HG03135 (cell line): ENCODE measurements around the gene RPS14.
"Not testable (repeated sequence)": the region's sequence is repeated elsewhere in the genome, so short reads cannot be mapped to it uniquely, and the experiment has no call there.

ENCODE experiments used
- ATAC-seq: cut with Tn5 transposase; IDR thresholded peaks from one replicate; pipeline ENCODE4 v1.9.1; 2021; ENCODE audit warnings: mild to moderate bottlenecking, moderate library complexity; ENCODE audit not compliant: unreplicated experiment

The RPS14 gene

DNA sequence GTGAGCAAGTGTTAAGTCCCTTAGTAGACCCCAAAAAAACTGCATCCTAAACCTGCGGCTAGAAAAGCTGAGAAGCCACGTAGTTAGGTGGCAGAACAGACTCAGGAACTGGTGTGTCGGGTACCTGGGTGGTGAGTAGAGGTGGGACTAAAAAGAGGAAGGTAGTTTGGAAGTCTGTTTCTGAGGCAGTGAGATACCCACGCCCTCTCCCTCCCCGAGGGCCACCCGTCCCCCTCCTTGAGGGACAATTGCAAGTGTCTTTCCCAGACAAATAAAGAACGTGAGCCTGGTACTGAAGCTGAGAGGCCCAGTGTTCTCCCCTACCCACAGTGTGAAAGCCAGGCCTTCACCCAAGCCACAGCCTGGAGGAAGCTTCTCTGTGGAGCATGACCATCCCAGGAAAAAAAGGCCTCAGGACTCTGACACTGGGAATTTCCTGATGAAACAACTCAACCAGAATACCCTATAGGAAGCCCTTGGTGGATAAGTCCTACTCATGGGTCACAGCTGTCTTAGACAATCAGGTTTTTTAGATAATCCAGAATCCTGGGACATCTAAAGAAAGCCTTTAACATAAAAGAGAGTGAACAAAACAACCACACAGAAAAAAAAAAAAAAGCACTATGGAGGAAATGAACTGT is 29.8 kb downstream of the RPS14 start:
- no peak for ATAC-seq

- not testable (repeated sequence) for ATAC-seq
Observed at GRCh38 chr5:150413902-150414790, 35.4 kb downstream of the RPS14 start.

GRCh38 chr5:150413176-150413901 is 36.2 kb downstream of the RPS14 start:
- no peak for ATAC-seq

DNA sequence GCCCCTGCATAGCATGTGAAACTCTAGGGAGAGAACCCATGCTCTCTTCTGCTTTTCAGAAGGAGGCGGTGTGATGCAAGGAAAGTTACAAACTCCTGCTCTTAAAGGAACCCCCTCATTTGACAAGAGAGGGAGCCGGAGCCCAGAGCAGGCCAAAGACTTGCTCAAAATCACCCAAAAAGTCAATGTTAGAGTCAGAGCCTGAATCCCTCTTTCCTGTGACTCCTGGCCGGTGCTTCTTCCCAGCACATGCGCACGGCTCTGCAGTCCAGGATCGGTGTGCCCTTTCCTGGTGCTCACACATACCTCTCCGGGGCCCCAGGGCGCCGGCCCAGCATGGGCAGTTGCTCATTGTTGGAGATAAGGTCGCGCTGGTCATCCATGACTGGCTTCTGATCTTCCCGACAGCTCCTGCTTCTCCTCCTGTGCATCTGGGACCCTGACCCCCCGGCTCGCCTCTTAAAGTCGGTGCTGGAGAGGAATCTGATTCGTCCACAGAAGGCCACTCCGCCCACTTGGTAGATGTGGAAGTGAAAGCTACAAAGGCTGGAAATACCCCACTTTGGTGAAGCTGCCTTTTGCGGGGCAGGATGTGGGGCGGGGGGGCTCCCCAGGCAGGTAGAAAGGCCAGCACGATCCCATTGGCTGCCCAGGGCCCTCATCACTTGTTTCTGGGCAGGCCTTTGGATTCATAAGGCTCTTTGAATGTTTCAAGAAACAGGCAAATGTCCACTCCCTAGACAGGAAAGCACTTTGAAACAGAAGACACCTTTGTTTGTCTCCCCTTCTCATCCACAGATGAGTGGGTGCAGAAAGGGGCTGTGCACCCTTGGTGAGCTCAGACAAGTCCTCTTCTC is 37.0 kb downstream of the RPS14 start, which contains the start of gene CD74:
Gene CD74, minus strand, starts transcription at position 592 of the 857 bp plus-strand sequence. Its CDS starts 161 bp downstream, at position 431.
- ATAC-seq, result peak; percentile 75

DNA sequence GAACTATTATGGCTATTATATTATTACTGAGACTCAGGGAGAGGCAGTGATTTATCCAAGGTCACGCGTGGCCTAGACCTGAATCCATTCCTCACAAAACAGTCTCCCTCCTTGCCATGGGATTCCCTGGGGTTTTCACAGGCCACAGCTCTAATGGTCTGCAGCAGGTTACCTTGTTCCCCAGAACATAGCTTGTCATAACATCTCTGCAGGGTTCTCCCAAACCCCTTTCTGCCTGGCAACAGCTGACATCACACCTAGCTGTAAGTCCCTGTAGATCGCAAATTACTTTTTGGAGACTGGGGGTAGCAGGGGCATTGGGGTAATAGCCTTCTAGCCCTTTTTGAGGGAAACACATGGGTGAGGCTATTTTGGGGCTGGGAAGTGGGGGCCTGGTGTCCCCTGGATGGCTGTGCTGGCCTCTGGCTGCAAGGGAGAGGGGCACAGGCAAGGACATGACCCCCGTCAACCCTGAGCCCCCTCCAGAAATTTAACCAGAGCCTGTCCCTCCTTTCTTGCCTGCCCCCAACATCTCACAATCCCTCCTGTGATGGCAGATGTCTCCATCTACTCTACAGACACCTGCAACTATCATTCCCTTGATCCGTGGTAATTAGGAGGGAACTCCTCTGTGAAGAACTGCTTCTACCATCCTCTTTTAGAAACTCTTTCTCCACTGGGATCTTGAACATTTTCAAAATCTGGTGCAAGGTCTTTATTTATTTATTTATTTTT is 38.1 kb downstream of the RPS14 start:
- ATAC-seq, result no peak

DNA sequence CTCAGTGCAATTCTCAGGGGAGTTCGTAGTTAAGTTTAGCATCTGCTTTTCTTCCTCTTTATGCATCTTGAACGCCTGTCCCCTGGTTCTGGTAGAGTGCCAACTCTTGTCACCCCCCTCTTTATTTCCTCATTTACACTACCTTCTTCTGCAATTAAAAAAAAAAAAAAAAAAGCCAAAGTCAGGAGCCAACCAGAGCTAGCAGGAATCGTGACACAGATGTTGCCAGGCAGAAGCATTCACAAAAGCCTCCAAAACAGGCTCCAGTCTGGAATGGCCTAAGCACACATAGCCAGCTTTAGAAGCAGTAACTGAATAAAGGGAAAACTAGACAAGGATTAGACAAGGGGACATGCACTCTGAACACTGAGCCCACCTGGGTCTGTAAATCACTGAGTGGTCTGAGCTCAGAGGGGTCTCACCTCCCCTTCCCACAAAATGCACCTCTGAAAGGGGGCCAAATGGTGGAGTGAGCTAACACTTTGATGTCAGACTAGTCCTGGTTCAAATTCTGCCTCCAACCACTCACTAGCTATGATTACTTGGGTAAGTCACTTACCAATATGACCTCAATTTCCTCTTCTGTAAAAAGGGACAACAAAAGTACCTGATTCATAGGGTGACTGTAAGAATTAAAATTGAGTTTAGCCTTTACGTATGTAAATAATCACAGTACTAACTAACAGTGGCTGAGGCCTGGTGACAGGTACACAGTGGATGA is 38.9 kb downstream of the RPS14 start:
- ATAC-seq, result no peak

DNA sequence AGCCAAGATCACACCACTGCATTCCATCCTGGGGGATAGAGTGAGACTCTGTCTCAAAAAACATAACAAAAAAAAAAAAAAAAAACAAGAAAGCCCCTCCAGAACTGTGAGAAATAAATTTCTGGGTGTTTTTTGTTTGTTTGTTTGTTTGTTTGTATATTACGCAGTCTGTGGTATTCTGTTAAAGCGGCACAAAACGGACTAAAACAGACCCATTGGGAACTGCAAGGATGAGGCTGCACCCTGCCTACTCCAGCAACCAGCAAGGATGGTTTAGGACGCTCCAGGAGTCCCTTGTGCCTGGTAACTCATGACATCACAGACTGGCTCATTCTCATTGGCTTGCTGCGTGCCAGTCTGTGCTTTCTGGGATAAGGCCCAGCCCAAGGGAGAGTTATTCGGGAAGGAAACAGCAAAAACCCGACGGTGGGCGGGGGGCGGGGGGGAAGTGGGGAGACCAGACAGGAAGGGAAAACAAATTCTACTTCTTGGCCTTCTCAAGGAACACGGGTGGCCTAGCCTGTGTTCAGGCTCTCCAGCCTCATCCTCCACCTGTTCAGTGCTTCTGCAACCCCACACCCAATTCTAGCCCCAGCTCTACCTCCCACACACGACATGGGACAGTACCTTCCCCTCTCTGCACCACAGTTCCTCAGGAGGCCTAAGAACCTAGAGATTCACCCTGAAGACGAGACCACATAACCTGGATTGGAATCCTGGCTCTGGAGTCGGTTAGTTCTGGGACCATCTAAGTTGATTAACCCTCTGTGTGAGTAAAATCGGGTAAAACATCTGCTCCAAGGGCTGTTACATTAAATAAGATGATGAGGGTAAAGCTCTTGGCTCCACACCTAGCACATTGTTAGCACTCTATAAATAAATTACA is 39.7 kb downstream of the RPS14 start:
- peak; percentile 28 for ATAC-seq

GRCh38 chr5:150408231-150408943 is 41.2 kb downstream of the RPS14 start:
- no peak for ATAC-seq

DNA sequence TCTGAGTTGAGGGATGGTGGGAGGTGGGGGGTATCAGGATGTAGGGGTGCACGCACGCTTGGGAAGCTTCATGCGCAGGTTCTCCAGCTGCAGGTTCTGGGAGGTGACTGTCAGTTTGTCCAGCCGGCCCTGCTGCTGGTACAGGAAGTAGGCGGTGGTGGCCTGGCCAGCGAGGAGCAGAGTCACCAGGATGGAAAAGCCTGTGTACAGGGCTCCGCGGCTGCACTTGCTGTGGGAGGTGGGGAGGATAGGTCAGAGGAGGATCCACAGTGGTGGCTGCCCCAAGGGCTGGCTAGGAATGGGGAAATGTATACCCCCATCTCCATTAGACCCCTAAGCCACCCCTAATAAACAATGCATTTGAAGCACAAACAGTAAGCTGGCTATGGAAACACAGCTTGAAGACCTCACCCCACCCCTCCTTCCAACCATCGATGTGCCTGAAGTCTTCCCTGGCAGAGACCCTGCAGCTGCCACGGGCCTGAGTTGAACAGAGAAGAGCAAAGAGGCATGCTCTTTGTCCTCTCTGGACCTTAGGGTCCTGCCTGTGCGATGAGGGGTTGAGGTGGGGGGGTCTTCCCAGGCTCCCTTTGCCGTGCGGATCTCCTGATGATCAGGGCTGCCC is 42.3 kb downstream of the RPS14 start:
- no peak for ATAC-seq

GRCh38 chr5:150406723-150407095 is 42.8 kb downstream of the RPS14 start:
- ATAC-seq, result no peak

DNA sequence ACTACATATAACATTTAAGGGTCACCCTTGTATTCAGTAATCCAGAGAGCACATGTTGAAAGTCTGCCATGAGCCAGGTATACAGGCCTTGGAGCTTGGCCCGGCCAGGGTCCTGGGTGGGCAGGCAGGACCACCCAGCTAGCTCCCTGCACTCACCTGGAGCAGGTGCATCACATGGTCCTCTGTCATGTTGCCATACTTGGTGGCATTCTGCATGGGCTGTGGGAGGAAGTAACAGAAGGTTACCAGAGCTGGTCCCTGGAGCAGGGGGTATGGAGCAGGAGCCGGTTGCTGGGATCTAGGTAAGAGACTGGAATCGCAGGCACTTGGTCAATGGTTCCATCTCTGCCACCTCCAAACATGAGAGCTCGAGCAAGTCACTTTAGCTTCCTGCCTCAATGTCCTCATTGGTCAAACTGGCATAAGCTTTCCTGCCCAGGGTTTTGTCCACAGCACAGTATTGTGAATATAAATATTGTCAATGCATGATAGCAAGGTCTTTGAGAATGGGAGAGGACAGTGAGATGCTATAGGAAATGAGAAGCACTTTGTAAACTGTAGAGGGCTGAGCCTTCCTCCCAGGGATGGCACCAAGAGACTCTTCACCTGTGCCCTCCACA is 43.3 kb downstream of the RPS14 start:
- no peak for ATAC-seq

- ATAC-seq, result no peak
Observed at GRCh38 chr5:150404941-150405816, 44.4 kb downstream of the RPS14 start.

- no peak for ATAC-seq
Observed at GRCh38 chr5:150404535-150404934, 45.0 kb downstream of the RPS14 start.

DNA sequence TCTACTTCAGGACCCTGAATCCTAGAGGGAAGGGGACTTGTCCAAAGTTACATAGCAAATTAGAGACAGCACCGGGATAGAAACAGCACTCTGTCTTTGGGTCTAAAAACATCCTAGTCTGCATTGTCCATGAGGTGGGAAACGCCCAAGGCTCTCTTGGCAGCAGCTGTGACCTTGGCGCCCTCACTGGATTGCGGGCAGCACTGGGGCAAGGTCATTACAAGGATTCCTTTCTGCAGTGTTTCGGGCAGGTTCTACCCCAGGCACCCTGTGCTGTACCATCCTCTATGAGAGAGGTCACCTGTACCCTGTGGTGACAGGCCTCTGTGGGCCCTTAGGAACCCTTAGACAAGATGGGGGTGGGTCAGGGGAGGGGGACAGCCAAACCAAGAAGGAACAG is 45.4 kb downstream of the RPS14 start:
- ATAC-seq, result no peak

DNA sequence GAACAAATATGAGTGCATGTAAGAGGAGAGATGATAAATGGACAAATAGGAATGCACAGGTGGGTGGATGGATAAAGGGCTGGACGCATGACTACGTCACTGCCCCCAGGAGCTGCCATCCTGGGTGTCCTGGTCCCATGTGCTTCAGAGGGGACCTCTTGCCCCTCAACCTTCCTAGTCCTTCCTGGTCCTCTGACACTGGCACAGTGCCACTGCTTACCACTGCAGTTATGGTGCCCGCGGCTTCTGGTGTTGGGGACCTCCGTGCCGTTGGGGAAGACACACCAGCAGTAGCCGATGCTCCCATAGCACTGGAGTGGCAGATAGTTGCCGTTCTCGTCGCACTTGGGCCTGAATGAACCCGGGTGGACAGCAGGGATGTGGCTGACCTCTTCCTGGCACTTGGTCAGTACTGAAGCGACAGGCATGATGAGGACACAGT is 46.6 kb downstream of the RPS14 start:
- ATAC-seq, result no peak
